Fibroblast of lung (primary cell): ENCODE measurements around the gene EIF2B5.

Experiments used
- EZH2 ChIP-seq: IDR thresholded peaks from 2 replicates; pipeline ENCODE4 v1.5.1; 2012; ENCODE audit warnings: low read length, control low read depth, mild to moderate bottlenecking; ENCODE audit errors: missing control alignments
- TF ChIP-seq, protein P1 (sequence below), 2 donors: IDR thresholded peaks in 1 of 2; conservative IDR thresholded peaks in 1 of 2; 1 replicate in 1 of 2; 2 replicates in 1 of 2; pipeline ENCODE4 v1.5.1; 2011 to 2012; ENCODE audit warnings: low read length in 2 of 2, control low read depth in 1 of 2, inconsistent platforms in 1 of 2, low read depth in 1 of 2, mild to moderate bottlenecking in 1 of 2

DNA sequence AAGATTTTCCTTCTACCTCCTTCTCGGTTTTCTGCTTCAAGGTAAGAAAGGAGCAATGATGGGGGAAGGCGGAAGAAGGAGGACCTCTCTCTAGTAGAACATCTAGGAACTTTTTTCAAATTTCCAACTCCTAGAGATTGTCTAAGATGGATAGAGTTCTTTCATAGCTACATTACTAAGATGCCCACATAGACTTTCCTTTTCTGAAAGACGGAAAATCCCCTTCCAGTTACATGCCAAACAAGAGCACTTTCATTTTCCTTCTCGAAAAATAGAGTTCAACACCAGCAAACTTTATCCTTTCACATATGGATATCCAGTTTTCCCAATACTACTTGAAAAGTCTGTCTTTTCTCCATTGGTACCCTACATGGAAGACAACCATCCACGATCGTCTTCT is 37.6 kb upstream of the EIF2B5 start:
- TF ChIP-seq, protein P1, sequence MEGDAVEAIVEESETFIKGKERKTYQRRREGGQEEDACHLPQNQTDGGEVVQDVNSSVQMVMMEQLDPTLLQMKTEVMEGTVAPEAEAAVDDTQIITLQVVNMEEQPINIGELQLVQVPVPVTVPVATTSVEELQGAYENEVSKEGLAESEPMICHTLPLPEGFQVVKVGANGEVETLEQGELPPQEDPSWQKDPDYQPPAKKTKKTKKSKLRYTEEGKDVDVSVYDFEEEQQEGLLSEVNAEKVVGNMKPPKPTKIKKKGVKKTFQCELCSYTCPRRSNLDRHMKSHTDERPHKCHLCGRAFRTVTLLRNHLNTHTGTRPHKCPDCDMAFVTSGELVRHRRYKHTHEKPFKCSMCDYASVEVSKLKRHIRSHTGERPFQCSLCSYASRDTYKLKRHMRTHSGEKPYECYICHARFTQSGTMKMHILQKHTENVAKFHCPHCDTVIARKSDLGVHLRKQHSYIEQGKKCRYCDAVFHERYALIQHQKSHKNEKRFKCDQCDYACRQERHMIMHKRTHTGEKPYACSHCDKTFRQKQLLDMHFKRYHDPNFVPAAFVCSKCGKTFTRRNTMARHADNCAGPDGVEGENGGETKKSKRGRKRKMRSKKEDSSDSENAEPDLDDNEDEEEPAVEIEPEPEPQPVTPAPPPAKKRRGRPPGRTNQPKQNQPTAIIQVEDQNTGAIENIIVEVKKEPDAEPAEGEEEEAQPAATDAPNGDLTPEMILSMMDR (conservative IDR thresholded peaks at IDR 0.05 in 1 of 2, IDR thresholded peaks at IDR 0.05 in 1 of 2; ENCODE audit: low read depth in 1 of 2, low read length in 2 of 2), result no peak
- TF ChIP-seq EZH2, result no peak
